K562 (cell line): Measurements from ENCODE around the gene MOXD1. TPM values are rescaled to one million over a fixed set of nuclear protein-coding genes. Genes with fewer than 3 reads are reported as not detected.

Experiments
- ATAC-seq: fragments of 200-7000 bp; cut with Tn5 transposase; 3 replicates; pipeline ENCODE4 v1.9.1; 2020; ENCODE audit warnings: moderate library complexity
- BruUV-seq: library from RNA; stranded (reverse); fragments of 400-500 nt; replicated peaks from 2 replicates; lab custom pipeline; 2021; lab: Mats Ljungman, UMichigan
- CTCF ChIA-PET: fragments of 300-600 bp; formaldehyde crosslinking; extraction: SDS; loops from one replicate; lab custom pipeline; 2021; ENCODE audit warnings: low intra/inter-chr PET ratio; lab: Yijun Ruan, JAX
- POLR2A ChIA-PET: fragments of 300-600, 350-650 bp; sonication (Branson Sonifier 250); formaldehyde crosslinking; extraction: SDS; loops from one replicate; lab custom pipeline; 2021; ENCODE audit warnings: antibody characterized with exemption, inconsistent platforms; lab: Yijun Ruan, JAX
- DNase-seq, 4 experiments: peaks; one replicate each; pipeline versions ENCODE4 v3.0.0 to v3.0.0-alpha.2; 2011 to 2018; ENCODE audit warnings: low spot score in 3 of 4, mixed read lengths in 3 of 4; ENCODE audit errors: extremely low read depth in 1 of 4
- FAIRE-seq: peaks from 2 replicates; lab custom pipeline; 2011; peaks lifted over from hg19 to GRCh38; lab: Jason Lieb, UNC
- H2AFZ ChIP-seq: 2 replicates; pipeline ENCODE4 v1.6.0; 2011; ENCODE audit warnings: low read depth, low read length, control low read depth, inconsistent platforms
- H3K27ac ChIP-seq: fragments of 200-600 bp; 3 replicates; pipeline ENCODE4 v1.8.0; 2011; ENCODE audit warnings: low read depth, mild to moderate bottlenecking, control low read depth, inconsistent platforms, low read length, moderate library complexity, mixed read lengths; ENCODE audit errors: extremely low read depth
- H3K27me3 ChIP-seq, 2 experiments: fragments of 300-600 bp in 1 of 2; 2 replicates in 1 of 2; 3 replicates in 1 of 2; pipeline versions ENCODE4 v1.6.0 to v1.8.0; 2011; ENCODE audit warnings: inconsistent platforms in 2 of 2, low read length in 2 of 2, mild to moderate bottlenecking in 1 of 2, mixed read lengths in 1 of 2, moderate library complexity in 1 of 2; ENCODE audit not compliant: control insufficient read depth in 2 of 2, insufficient read depth in 2 of 2
- H3K36me3 ChIP-seq: fragments of 300-600 bp; 3 replicates; pipeline ENCODE4 v1.8.0; 2011; ENCODE audit warnings: mild to moderate bottlenecking, low read length, inconsistent platforms; ENCODE audit not compliant: control insufficient read depth, insufficient read depth
- H3K4me1 ChIP-seq, 2 experiments: fragments of 200-600 bp in 1 of 2; replicated peaks in 1 of 2; 2 replicates in 1 of 2; 3 replicates in 1 of 2; pipeline versions ENCODE4 v1.5.1 to v1.8.0; 2011; ENCODE audit warnings: inconsistent platforms in 2 of 2, low read length in 2 of 2, mild to moderate bottlenecking in 1 of 2, mixed read lengths in 1 of 2, moderate library complexity in 1 of 2; ENCODE audit not compliant: control insufficient read depth in 2 of 2, insufficient read depth in 2 of 2
- H3K4me2 ChIP-seq: 2 replicates; pipeline ENCODE4 v1.6.1; 2011; ENCODE audit warnings: low read length, control low read depth, inconsistent platforms, mixed read lengths; ENCODE audit not compliant: insufficient read depth
- H3K4me3 ChIP-seq: fragments of 200-600 bp; sonication (generic), shearing (Covaris generic); 2 replicates; pipeline ENCODE4 v1.5.1; 2016; ENCODE audit warnings: control low read depth, inconsistent platforms
- H3K79me2 ChIP-seq: fragments of 200-600 bp; 3 replicates; pipeline ENCODE4 v1.8.0; 2011; ENCODE audit warnings: low read length, inconsistent platforms; ENCODE audit not compliant: control insufficient read depth, insufficient read depth
- H3K9ac ChIP-seq, 2 experiments: 2 replicates each; pipeline versions ENCODE4 v1.6.0 to v1.6.1; 2011; ENCODE audit warnings: low read depth in 2 of 2, low read length in 2 of 2, control low read depth in 1 of 2, inconsistent platforms in 1 of 2, mild to moderate bottlenecking in 1 of 2, mixed read lengths in 1 of 2; ENCODE audit not compliant: insufficient read depth in 1 of 2
- H3K9me1 ChIP-seq: one replicate; pipeline ENCODE4 v1.6.0; 2011; ENCODE audit warnings: inconsistent platforms, mild to moderate bottlenecking, low read length, moderate library complexity; ENCODE audit not compliant: control insufficient read depth, insufficient read depth
- H3K9me3 ChIP-seq: replicated peaks from 2 replicates; pipeline ENCODE4 v1.5.1; 2011; ENCODE audit warnings: low read depth, low read length, inconsistent platforms; ENCODE audit not compliant: control insufficient read depth, insufficient read depth
- H4K20me1 ChIP-seq: replicated peaks from 2 replicates; pipeline ENCODE4 v1.6.1; 2011; ENCODE audit warnings: low read length, inconsistent platforms, mixed read lengths; ENCODE audit not compliant: control insufficient read depth, insufficient read depth
- BRD4 ChIP-seq: fragments of 200-600 bp; sonication (generic); IDR thresholded peaks from 2 replicates; pipeline ENCODE4 v1.6.1; 2017; ENCODE audit warnings: inconsistent platforms
- CEBPB ChIP-seq: fragments of 450-650 bp; IDR thresholded peaks from 2 replicates; pipeline ENCODE4 v1.6.1; 2016; ENCODE audit warnings: missing genetic modification characterization, missing compliant biosample characterization
- CEBPZ ChIP-seq: fragments of 150-350 bp; IDR thresholded peaks from 2 replicates; pipeline ENCODE4 v1.6.1; 2014; ENCODE audit warnings: low read depth, mild to moderate bottlenecking, low read length, borderline replicate concordance
- FOXM1 ChIP-seq, 2 experiments: fragments of 450-650 bp in 1 of 2; sonication (generic) in 1 of 2; formaldehyde crosslinking in 1 of 2; IDR thresholded peaks; 2 replicates each; pipeline versions ENCODE4 v1.6.1 to v1.9.0; 2017 to 2022; ENCODE audit warnings: low read depth in 2 of 2, mild to moderate bottlenecking in 2 of 2, missing genetic modification reagents in 1 of 2, moderate library complexity in 1 of 2
- HCFC1 ChIP-seq: IDR thresholded peaks from 2 replicates; pipeline ENCODE4 v1.6.1; 2012; ENCODE audit warnings: low read depth, low read length, improper control_type of control experiment
- HNRNPK ChIP-seq: fragments of 200-400 bp; formaldehyde crosslinking; IDR thresholded peaks from one replicate; pipeline ENCODE4 v1.6.1; 2018; ENCODE audit warnings: mild to moderate bottlenecking, low read depth, low read length; ENCODE audit not compliant: poor library complexity, severe bottlenecking
- MAFF ChIP-seq: IDR thresholded peaks from 2 replicates; pipeline ENCODE4 v1.6.1; 2012; ENCODE audit warnings: low read length, improper control_type of control experiment
- POLR3A ChIP-seq: IDR thresholded peaks from 2 replicates; pipeline ENCODE4 v1.6.1; 2011; ENCODE audit warnings: borderline replicate concordance, mild to moderate bottlenecking, moderate library complexity; ENCODE audit not compliant: insufficient read length, insufficient read depth; ENCODE audit errors: extremely low read depth
- RBBP5 ChIP-seq: fragments of 200-600 bp; sonication (generic); IDR thresholded peaks from 2 replicates; pipeline ENCODE4 v1.6.1; 2012; ENCODE audit warnings: borderline replicate concordance, mild to moderate bottlenecking, low read length, control low read depth, inconsistent platforms; ENCODE audit not compliant: insufficient read depth, poor library complexity, severe bottlenecking
- SNRNP70 ChIP-seq: fragments of 200-400 bp; formaldehyde crosslinking; optimal IDR thresholded peaks from 2 replicates; pipeline ENCODE3; 2017; ENCODE audit warnings: low read depth, low read length
- TFAP4 ChIP-seq: sonication (generic); formaldehyde crosslinking; IDR thresholded peaks from 2 replicates; pipeline ENCODE4 v1.8.0; 2022; ENCODE audit warnings: missing genetic modification reagents, mild to moderate bottlenecking, moderate library complexity, borderline replicate concordance
- TGIF2 ChIP-seq: sonication (generic); formaldehyde crosslinking; IDR thresholded peaks from 2 replicates; pipeline ENCODE4 v1.8.1; 2022; ENCODE audit warnings: mild to moderate bottlenecking, missing genetic modification reagents, moderate library complexity
- USF2 ChIP-seq: sonication (generic); formaldehyde crosslinking; IDR thresholded peaks from 2 replicates; pipeline ENCODE4 v1.5.0; 2020; ENCODE audit warnings: missing genetic modification reagents
- WGBS: fragments of 100-300 bp; shearing (Covaris generic); methylation state at CpG from one replicate; pipeline ENCODE4 v1.1.6; 2016; ENCODE audit warnings: low coverage, mixed read lengths; ENCODE audit not compliant: insufficient coverage; ENCODE audit errors: missing lambda C conversion rate; 5-methylcytosine and 5-hydroxymethylcytosine counted together
- in situ Hi-C: fragments of 300-500 bp; cut with MboI; formaldehyde crosslinking; loops from 4 replicates; pipeline ENCODE4 v1.15.0; 2018; ENCODE audit warnings: inconsistent platforms, mixed read lengths
- intact Hi-C: fragments of 100-400 bp; cut with micrococcal nuclease; formaldehyde crosslinking; loops from 2 replicates; pipeline ENCODE4 v1.14.2; 2022
- polyA plus RNA-seq, 8 experiments: library from polyadenylated mRNA; depleted of rRNA in 4 of 8; stranded (reverse) in 5 of 8; unstranded in 3 of 8; fragments of >200 nt; fragmentation: Nextera tagmentation in 2 of 8; fragmentation: Illumina TruSeq in 1 of 8; extraction: Ambion mirVana in 2 of 8; extraction: Trizol in 1 of 8; gene quantifications; 2 replicates each; pipeline versions ENCODE4 v1.2.1 to v1.2.3, GENCODE V29; 2011 to 2014; ENCODE audit warnings: inconsistent platforms in 1 of 8, missing spikeins in 1 of 8
- total RNA-seq, 7 experiments: library from RNA; depleted of rRNA in 6 of 7; stranded (reverse); fragments of >200 nt in 6 of 7; fragmentation: Illumina TruSeq in 2 of 7; extraction: Trizol in 2 of 7; gene quantifications; 2 replicates each; pipeline versions ENCODE4 v1.2.1 to v1.2.3, GENCODE V29; 2011 to 2021; ENCODE audit warnings: low replicate concordance in 1 of 7

Gene MOXD1
- total and polyA plus RNA-seq, 9 of the 15 experiments (the other 6 are each of a cell fraction or from before 2014, with no cell fraction given), result not detected

- TF ChIP-seq HCFC1 (no peak), HNRNPK (no peak), CEBPB (tag) (no peak), USF2 (CRISPR knock-in tag) (no peak)
Measured at GRCh38 chr6:132286298-132287019, 114.8 kb downstream of the MOXD1 start (continued).

- in situ Hi-C loops, result loop anchor here (25.0 kb wide), 1 partner anchor 477 kb away; the partner anchor contains the start of gene VNN2
- TF ChIP-seq POLR3A (no peak), TGIF2 (CRISPR knock-in tag) (no peak), SNRNP70 (no peak), RBBP5 (no peak), FOXM1 (IDR thresholded peaks at IDR 0.05; ENCODE audit: low read depth) (no peak), FOXM1 (CRISPR knock-in tag; IDR thresholded peaks at IDR 0.05; ENCODE audit: low read depth) (no peak), BRD4 (no peak), TFAP4 (no peak), MAFF (no peak), CEBPZ (no peak)
Measured at GRCh38 chr6:132285004-132285780, 116.1 kb downstream of the MOXD1 start.

More at GRCh38 chr6:132285004-132285780, 116.1 kb downstream of the MOXD1 start:
- ATAC-seq (no peak), DNase-seq (no peak), FAIRE-seq (no peak)
- H3K9ac ChIP-seq, result no peak overlapping the region
- no peaks in the 10 kb centered on the region for H3K9me3 ChIP-seq
- no peaks in the 10 kb centered on the region for H3K36me3 ChIP-seq
- intact Hi-C loops, result no loop called here
- ChIA-PET CTCF (no interaction called here), POLR2A (no interaction called here)
- H2AFZ ChIP-seq, result no peak overlapping the region
- no peaks in the 10 kb centered on the region for H3K27me3 ChIP-seq
- BruUV-seq, result no TSS peak
- H3K9me1 ChIP-seq, result no peaks in the 10 kb centered on the region
- no peaks in the 10 kb centered on the region for H3K79me2 ChIP-seq
- H3K4me3 ChIP-seq, result no peak overlapping the region
- no peaks in the 10 kb centered on the region for H4K20me1 ChIP-seq
- H3K4me1 ChIP-seq, result no peaks in the 10 kb centered on the region
- no peak overlapping the region for H3K4me2 ChIP-seq
- WGBS, result 0% methylated on average over 11 of the region's 11 CpGs
- H3K27ac ChIP-seq, result no peak overlapping the region
